HCT116 (cell line): ENCODE data around the gene MIA2. TPM values are rescaled to one million over a fixed set of nuclear protein-coding genes. Genes with fewer than 3 reads are reported as not detected.
A peak's percentile ranks its signal among the peaks of the same experiment; 100 is the strongest.
"Not testable (repeated sequence)": the region's sequence is repeated elsewhere in the genome, so short reads cannot be mapped to it uniquely, and the experiment has no call there.

ENCODE experiments used
- ATAC-seq: fragments of 200-7000 bp; cut with Tn5 transposase; 2 replicates; pipeline ENCODE4 v1.9.1; 2020; ENCODE audit warnings: mild to moderate bottlenecking, moderate library complexity
- BruUV-seq: library from RNA; stranded (reverse); fragments of 400-500 nt; replicated peaks from 2 replicates; lab custom pipeline; 2021; lab: Mats Ljungman, UMichigan
- CTCF ChIA-PET: fragments of 300-600 bp; sonication (Branson Sonifier 250); formaldehyde crosslinking; loops from one replicate; lab custom pipeline; 2021; ENCODE audit warnings: antibody characterized with exemption; lab: Charles Lee
- POLR2A ChIA-PET: fragments of 300-600, 350-600 bp; sonication (Branson Sonifier 250); formaldehyde crosslinking; loops from one replicate; lab custom pipeline; 2021; ENCODE audit warnings: antibody characterized with exemption; lab: Charles Lee
- RAD21 ChIA-PET, 2 experiments: fragments of 300-600 bp; sonication (Branson Sonifier 250); formaldehyde crosslinking; loops; one replicate each; lab custom pipeline; 2023; ENCODE audit warnings: low total read pairs in 2 of 2; ENCODE audit not compliant: uncharacterized antibody in 2 of 2, unreplicated experiment in 2 of 2, low non-redundant PET in 1 of 2; lab: Charles Lee
- DNase-seq: peaks from one replicate; pipeline ENCODE4 v3.0.0-alpha.2; 2010; ENCODE audit warnings: low read depth, low spot score
- H2AFZ ChIP-seq: fragments of 200-600 bp; shearing (Covaris generic), sonication (generic); 2 replicates; pipeline ENCODE4 v1.6.1; 2017; ENCODE audit warnings: low read depth, mixed run types, mixed read lengths, antibody characterized with exemption, low read length; ENCODE audit not compliant: poor library complexity, severe bottlenecking
- H3K27ac ChIP-seq: 2 replicates; pipeline ENCODE4 v1.5.1; 2012; ENCODE audit warnings: low read depth, low read length
- H3K27me3 ChIP-seq: fragments of 200-600 bp; sonication (generic); 2 replicates; pipeline ENCODE4 v1.6.1; 2016; ENCODE audit warnings: mixed run types, low read length, mixed read lengths; ENCODE audit not compliant: insufficient read depth
- H3K36me3 ChIP-seq, 2 experiments: fragments of 200-500 bp in 1 of 2; fragments of 200-600 bp in 1 of 2; sonication (Bioruptor generic) in 1 of 2; sonication (generic) in 1 of 2; 2 replicates each; pipeline versions ENCODE4 v1.5.1 to v1.6.1; 2014 to 2016; ENCODE audit warnings: low read length in 2 of 2, inconsistent platforms in 1 of 2, mixed read lengths in 1 of 2, mixed run types in 1 of 2; ENCODE audit not compliant: insufficient read depth in 2 of 2, control insufficient read depth in 1 of 2
- H3K4me1 ChIP-seq, 2 experiments: fragments of 200-600 bp in 1 of 2; sonication (generic) in 1 of 2; 2 replicates each; pipeline versions ENCODE4 v1.5.1 to v1.6.1; 2012 to 2017; ENCODE audit warnings: low read length in 2 of 2, inconsistent platforms in 1 of 2, mild to moderate bottlenecking in 1 of 2, mixed read lengths in 1 of 2, mixed run types in 1 of 2, moderate library complexity in 1 of 2; ENCODE audit not compliant: insufficient read depth in 2 of 2, control insufficient read depth in 1 of 2
- H3K4me2 ChIP-seq: fragments of 200-600 bp; sonication (generic); 2 replicates; pipeline ENCODE4 v1.6.1; 2017; ENCODE audit warnings: mixed run types, low read length, mixed read lengths
- H3K4me3 ChIP-seq, 2 experiments: fragments of 200-600 bp in 1 of 2; sonication (generic) in 1 of 2; replicated peaks in 1 of 2; 2 replicates each; pipeline ENCODE4 v1.5.1; 2011 to 2016; ENCODE audit warnings: low read length in 2 of 2, control low read depth in 1 of 2, low read depth in 1 of 2, mild to moderate bottlenecking in 1 of 2, mixed read lengths in 1 of 2, mixed run types in 1 of 2
- H3K79me2 ChIP-seq: fragments of 200-600 bp; sonication (generic); 2 replicates; pipeline ENCODE4 v1.6.1; 2017; ENCODE audit warnings: mild to moderate bottlenecking, mixed run types, low read length, moderate library complexity, mixed read lengths; ENCODE audit not compliant: insufficient read depth
- H3K9ac ChIP-seq: fragments of 200-600 bp; sonication (generic); 2 replicates; pipeline ENCODE4 v1.6.1; 2016; ENCODE audit warnings: low read length, mixed read lengths
- H3K9me2 ChIP-seq: fragments of 200-600 bp; sonication (generic), shearing (Covaris generic); 2 replicates; pipeline ENCODE4 v1.6.1; 2017; ENCODE audit warnings: mixed run types, mild to moderate bottlenecking, moderate library complexity; ENCODE audit not compliant: insufficient read depth
- H3K9me3 ChIP-seq, 2 experiments: fragments of 200-500 bp in 1 of 2; fragments of 200-600 bp in 1 of 2; sonication (Bioruptor generic) in 1 of 2; sonication (generic) in 1 of 2; 2 replicates each; pipeline ENCODE4 v1.6.1; 2014 to 2017; ENCODE audit warnings: low read length in 2 of 2, mixed read lengths in 2 of 2, inconsistent platforms in 1 of 2, low read depth in 1 of 2, mild to moderate bottlenecking in 1 of 2, mixed run types in 1 of 2, moderate library complexity in 1 of 2; ENCODE audit not compliant: control insufficient read depth in 1 of 2, insufficient read depth in 1 of 2
- H4K20me1 ChIP-seq: fragments of 200-600 bp; sonication (generic), shearing (Covaris generic); 2 replicates; pipeline ENCODE4 v1.6.1; 2017; ENCODE audit warnings: mixed run types, mild to moderate bottlenecking, moderate library complexity; ENCODE audit not compliant: insufficient read depth
- CBX3 ChIP-seq: IDR thresholded peaks from 2 replicates; pipeline ENCODE4 v1.6.1; 2012; ENCODE audit warnings: low read depth
- EGR1 ChIP-seq: IDR thresholded peaks from 2 replicates; pipeline ENCODE4 v1.6.1; 2012; ENCODE audit warnings: low read depth
- FOSL1 ChIP-seq: IDR thresholded peaks from 2 replicates; pipeline ENCODE4 v1.6.1; 2012; ENCODE audit warnings: low read depth
- MAX ChIP-seq: IDR thresholded peaks from 2 replicates; pipeline ENCODE4 v1.6.1; 2012
- POLR2AphosphoS5 ChIP-seq: IDR thresholded peaks from 2 replicates; pipeline ENCODE4 v1.6.1; 2011; ENCODE audit warnings: mild to moderate bottlenecking, low read depth, low read length, moderate library complexity
- REST ChIP-seq: IDR thresholded peaks from 2 replicates; pipeline ENCODE4 v1.6.1; 2012; ENCODE audit warnings: low read depth
- SIN3A ChIP-seq: IDR thresholded peaks from 2 replicates; pipeline ENCODE4 v1.6.1; 2012; ENCODE audit warnings: low read depth
- YY1 ChIP-seq: IDR thresholded peaks from 2 replicates; pipeline ENCODE4 v1.6.1; 2011; ENCODE audit warnings: low read length, low read depth, moderate library complexity, mild to moderate bottlenecking; ENCODE audit not compliant: insufficient replicate concordance; ENCODE audit errors: extremely low read depth
- ZNF274 ChIP-seq: fragments of 200-500 bp; sonication (Bioruptor generic); IDR thresholded peaks from 2 replicates; pipeline ENCODE4 v1.6.1; 2014; ENCODE audit warnings: mild to moderate bottlenecking, low read depth, low read length, inconsistent platforms
- intact Hi-C: fragments of 100-400 bp; cut with micrococcal nuclease; formaldehyde crosslinking; loops from 2 replicates; pipeline ENCODE4 v1.10.0; 2022
- total RNA-seq: library from RNA; stranded (reverse); gene quantifications from one replicate; pipeline ENCODE4 v1.2.1, GENCODE V29; 2021; ENCODE audit not compliant: unreplicated experiment
- TF ChIP-seq, protein P1 (sequence below): IDR thresholded peaks from 2 replicates; pipeline ENCODE4 v1.6.1; 2012
- TF ChIP-seq, protein P2 (sequence below): IDR thresholded peaks from 2 replicates; pipeline ENCODE4 v1.6.1; 2011; ENCODE audit warnings: mild to moderate bottlenecking, low read length, moderate library complexity; ENCODE audit not compliant: insufficient replicate concordance; ENCODE audit errors: extremely low read depth
- TF ChIP-seq, protein P3 (sequence below), 3 experiments: fragments of 200-600 bp in 1 of 3; sonication (generic) in 1 of 3; IDR thresholded peaks in 2 of 3; conservative IDR thresholded peaks in 1 of 3; 2 replicates each; pipeline ENCODE4 v1.5.1; 2012 to 2017; ENCODE audit warnings: low read depth in 2 of 3, low read length in 2 of 3, antibody characterized with exemption in 1 of 3, borderline replicate concordance in 1 of 3, control low read depth in 1 of 3, mild to moderate bottlenecking in 1 of 3, mixed read lengths in 1 of 3, mixed run types in 1 of 3, moderate library complexity in 1 of 3; ENCODE audit not compliant: insufficient read depth in 1 of 3

The MIA2 gene
- total RNA-seq, 1 experiment from 2014 or later, result 31.1 TPM

- ChIA-PET RAD21 (no interaction called here), CTCF (no interaction called here)
- no peak for DNase-seq
- no peaks in the 10 kb centered on the region for H3K9me3 ChIP-seq
- no peaks in the 10 kb centered on the region for H3K9me2 ChIP-seq
- H3K27me3 ChIP-seq, result no peaks in the 10 kb centered on the region
- no peaks in the 10 kb centered on the region for H4K20me1 ChIP-seq
- H3K79me2 ChIP-seq, result no peaks in the 10 kb centered on the region
- H3K4me3 ChIP-seq, result no peak overlapping the region
- no peaks in the 10 kb centered on the region for H3K4me1 ChIP-seq
- no peak overlapping the region for H2AFZ ChIP-seq
- no peak overlapping the region for H3K9ac ChIP-seq
- no peak for TF ChIP-seq REST
- TF ChIP-seq, protein P1, sequence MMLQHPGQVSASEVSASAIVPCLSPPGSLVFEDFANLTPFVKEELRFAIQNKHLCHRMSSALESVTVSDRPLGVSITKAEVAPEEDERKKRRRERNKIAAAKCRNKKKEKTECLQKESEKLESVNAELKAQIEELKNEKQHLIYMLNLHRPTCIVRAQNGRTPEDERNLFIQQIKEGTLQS, result no peak
- no peak for TF ChIP-seq ZNF274
- TF ChIP-seq, protein P2, sequence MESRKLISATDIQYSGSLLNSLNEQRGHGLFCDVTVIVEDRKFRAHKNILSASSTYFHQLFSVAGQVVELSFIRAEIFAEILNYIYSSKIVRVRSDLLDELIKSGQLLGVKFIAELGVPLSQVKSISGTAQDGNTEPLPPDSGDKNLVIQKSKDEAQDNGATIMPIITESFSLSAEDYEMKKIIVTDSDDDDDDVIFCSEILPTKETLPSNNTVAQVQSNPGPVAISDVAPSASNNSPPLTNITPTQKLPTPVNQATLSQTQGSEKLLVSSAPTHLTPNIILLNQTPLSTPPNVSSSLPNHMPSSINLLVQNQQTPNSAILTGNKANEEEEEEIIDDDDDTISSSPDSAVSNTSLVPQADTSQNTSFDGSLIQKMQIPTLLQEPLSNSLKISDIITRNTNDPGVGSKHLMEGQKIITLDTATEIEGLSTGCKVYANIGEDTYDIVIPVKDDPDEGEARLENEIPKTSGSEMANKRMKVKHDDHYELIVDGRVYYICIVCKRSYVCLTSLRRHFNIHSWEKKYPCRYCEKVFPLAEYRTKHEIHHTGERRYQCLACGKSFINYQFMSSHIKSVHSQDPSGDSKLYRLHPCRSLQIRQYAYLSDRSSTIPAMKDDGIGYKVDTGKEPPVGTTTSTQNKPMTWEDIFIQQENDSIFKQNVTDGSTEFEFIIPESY, result no peak
- TF ChIP-seq, protein P3, sequence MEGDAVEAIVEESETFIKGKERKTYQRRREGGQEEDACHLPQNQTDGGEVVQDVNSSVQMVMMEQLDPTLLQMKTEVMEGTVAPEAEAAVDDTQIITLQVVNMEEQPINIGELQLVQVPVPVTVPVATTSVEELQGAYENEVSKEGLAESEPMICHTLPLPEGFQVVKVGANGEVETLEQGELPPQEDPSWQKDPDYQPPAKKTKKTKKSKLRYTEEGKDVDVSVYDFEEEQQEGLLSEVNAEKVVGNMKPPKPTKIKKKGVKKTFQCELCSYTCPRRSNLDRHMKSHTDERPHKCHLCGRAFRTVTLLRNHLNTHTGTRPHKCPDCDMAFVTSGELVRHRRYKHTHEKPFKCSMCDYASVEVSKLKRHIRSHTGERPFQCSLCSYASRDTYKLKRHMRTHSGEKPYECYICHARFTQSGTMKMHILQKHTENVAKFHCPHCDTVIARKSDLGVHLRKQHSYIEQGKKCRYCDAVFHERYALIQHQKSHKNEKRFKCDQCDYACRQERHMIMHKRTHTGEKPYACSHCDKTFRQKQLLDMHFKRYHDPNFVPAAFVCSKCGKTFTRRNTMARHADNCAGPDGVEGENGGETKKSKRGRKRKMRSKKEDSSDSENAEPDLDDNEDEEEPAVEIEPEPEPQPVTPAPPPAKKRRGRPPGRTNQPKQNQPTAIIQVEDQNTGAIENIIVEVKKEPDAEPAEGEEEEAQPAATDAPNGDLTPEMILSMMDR (IDR thresholded peaks at IDR 0.05 in 2 of 3, conservative IDR thresholded peaks at IDR 0.05 in 1 of 3; ENCODE audit: borderline replicate concordance in 1 of 3, insufficient read depth in 1 of 3, low read depth in 2 of 3, low read length in 2 of 3), result no peak
- TF ChIP-seq POLR2AphosphoS5, result no peak
- no peak for TF ChIP-seq FOSL1
- no peak for TF ChIP-seq EGR1
- no peak for TF ChIP-seq CBX3
- no peak for TF ChIP-seq YY1
- no peak for TF ChIP-seq SIN3A
- TF ChIP-seq MAX, result no peak
- TF ChIP-seq, all 23 proteins: peak for 0
- Histone ChIP-seq H3K4me2 (no peak overlapping the region), H3K36me3 (no peaks in the 10 kb centered on the region; a peak in 1 of 4 replicates), H3K27ac (no peak overlapping the region)
- no TSS peak for BruUV-seq
- ATAC-seq, result 0 out of 2 replicates have a peak, but pooled peaks have one; percentile 22
- POLR2A ChIA-PET, result no interaction called here
- intact Hi-C loops, result no loop called here
Observed at GRCh38 chr14:39339003-39339402, 105.3 kb downstream of the MIA2 start.

DNA sequence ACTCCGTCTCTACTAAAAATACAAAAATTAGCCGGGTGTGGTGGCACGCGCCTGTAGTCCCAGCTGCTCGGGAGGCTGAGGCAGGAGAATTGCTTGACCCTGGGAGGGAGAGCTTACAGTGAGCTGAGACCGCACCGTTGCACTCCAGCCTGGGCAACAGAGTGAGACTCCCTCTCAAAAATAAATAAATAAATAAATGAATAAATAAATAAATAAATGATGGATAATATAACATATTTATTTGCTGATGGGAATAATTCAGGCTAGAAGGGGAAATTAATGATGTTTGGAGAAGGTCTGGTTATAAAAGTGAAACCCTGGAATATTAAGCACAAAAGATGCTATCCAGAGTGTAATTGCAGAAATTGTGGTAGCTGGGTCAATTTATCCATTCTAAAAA, 107.4 kb downstream of the MIA2 start:
- DNase-seq, RAD21 ChIA-PET, H3K9me3 ChIP-seq, BruUV-seq, H3K4me1 ChIP-seq, H3K27ac ChIP-seq, H3K4me2 ChIP-seq, H4K20me1 ChIP-seq, H3K4me3 ChIP-seq, CTCF ChIA-PET, intact Hi-C loops, H3K36me3 ChIP-seq, H2AFZ ChIP-seq, H3K9me2 ChIP-seq, ATAC-seq, H3K9ac ChIP-seq, H3K79me2 ChIP-seq, H3K27me3 ChIP-seq: not testable (repeated sequence)
- POLR2A ChIA-PET, result interaction anchor here (0.9 kb wide), 1 partner anchor 171 kb away, joined by 4 read pairs; the partner anchor contains the start of gene TRAPPC6B
